HUES64 (cell line): Measurements from ENCODE around the gene STARD4.

Experiments used
- H3K27ac ChIP-seq: 2 replicates; pipeline ENCODE4 v1.7.0; 2013; ENCODE audit warnings: low read depth, low read length, inconsistent platforms
- H3K27me3 ChIP-seq: 2 replicates; pipeline ENCODE4 v1.6.1; 2013; ENCODE audit warnings: mild to moderate bottlenecking, low read length; ENCODE audit not compliant: insufficient read depth
- H3K36me3 ChIP-seq: 2 replicates; pipeline ENCODE4 v1.6.1; 2013; ENCODE audit warnings: mild to moderate bottlenecking, low read length; ENCODE audit not compliant: insufficient read depth
- H3K4me1 ChIP-seq: 2 replicates; pipeline ENCODE4 v1.6.1; 2013; ENCODE audit warnings: mild to moderate bottlenecking, low read length, moderate library complexity; ENCODE audit not compliant: insufficient read depth
- H3K4me3 ChIP-seq: 2 replicates; pipeline ENCODE4 v1.5.1; 2013; ENCODE audit warnings: mild to moderate bottlenecking, low read length, moderate library complexity
- H3K9ac ChIP-seq: 2 replicates; pipeline ENCODE4 v1.6.1; 2013; ENCODE audit warnings: mild to moderate bottlenecking, low read depth, low read length
- H3K9me3 ChIP-seq: 2 replicates; pipeline ENCODE4 v1.6.1; 2013; ENCODE audit warnings: low read depth, low read length; ENCODE audit not compliant: insufficient read depth
- WGBS: fragments of 150-250, 120-280 bp; methylation state at CpG from one replicate; pipeline ENCODE4 v1.1.7; 2013; ENCODE audit warnings: missing lambda C conversion rate; 5-methylcytosine and 5-hydroxymethylcytosine counted together

The STARD4 gene

DNA sequence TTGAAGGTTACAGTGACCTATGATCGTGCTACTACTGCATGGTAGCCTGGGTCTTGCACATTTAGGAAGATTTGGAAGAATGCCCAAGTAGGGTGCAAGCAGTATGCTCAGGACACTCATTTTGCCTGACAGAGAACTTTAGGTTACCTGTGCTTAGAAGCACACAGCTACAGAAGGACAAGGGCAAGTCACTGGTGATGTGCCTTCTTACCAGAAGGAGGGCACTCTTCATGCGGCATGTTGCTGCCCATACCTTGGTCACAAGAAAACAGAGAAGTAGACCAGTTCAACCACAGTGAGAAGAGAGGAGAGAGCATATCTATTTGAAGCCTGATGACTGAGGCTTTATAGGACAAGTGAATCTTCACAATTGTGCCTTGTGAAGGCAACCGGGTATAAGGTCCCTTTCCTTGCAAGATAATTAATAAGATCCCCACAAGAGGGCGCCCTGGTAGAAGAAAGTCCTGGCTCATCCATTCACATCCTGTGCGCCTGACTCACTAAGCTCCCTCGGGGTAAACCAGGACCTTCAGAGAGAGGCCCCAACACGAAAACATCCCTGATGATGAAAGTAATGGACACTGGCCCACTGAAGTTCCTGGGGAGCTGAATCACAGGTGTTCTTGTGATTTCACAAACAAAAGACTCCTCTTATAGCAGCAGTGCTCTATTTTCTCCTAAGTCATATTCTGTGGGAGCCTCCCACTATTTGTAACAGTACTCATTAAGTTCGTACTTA, 38.1 kb upstream of the STARD4 start:
- no peaks in the 10 kb centered on the region for H3K27me3 ChIP-seq
- no peaks in the 10 kb centered on the region for H3K36me3 ChIP-seq
- 41% methylated on average over 8 of the region's 8 CpGs for WGBS
- no peak overlapping the region for H3K27ac ChIP-seq
- H3K9ac ChIP-seq, result no peak overlapping the region
- no peak overlapping the region for H3K4me3 ChIP-seq
- no peaks in the 10 kb centered on the region for H3K9me3 ChIP-seq
- peaks cover 32% of the 10 kb centered on the region for H3K4me1 ChIP-seq

DNA sequence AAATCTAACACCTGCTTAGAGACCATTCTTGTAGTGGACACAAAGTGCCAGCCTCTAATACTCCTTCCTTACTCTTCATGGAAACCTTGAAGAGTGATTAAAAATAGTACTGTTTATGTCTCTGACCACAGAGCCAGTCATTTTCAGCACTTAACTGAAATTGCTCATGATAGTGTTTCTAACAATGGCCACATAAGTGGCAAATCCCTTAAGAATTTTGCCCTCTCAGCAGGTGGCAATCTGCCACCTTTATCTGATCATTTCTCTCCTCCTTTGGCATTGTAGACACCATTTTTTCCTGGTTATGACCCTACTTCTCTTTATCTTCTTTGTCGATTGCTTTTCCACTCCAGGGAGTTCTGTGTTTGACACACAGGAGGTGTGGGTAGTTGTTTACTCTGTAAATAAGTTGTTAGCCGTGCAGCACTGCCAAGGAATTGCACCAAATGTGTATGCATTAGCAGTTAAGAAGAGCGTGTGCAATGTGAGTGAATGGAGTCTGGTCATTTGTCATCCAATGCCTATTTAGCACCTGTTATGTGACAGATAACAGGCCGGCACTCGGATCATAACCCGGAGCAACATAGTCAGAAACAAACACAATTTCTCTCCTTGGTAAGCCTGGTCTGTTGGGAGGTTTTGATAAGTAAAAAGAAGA, 36.8 kb upstream of the STARD4 start:
- H3K4me1 ChIP-seq, result peaks cover 32% of the 10 kb centered on the region
- H3K27me3 ChIP-seq, result no peaks in the 10 kb centered on the region
- H3K36me3 ChIP-seq, result no peaks in the 10 kb centered on the region
- H3K27ac ChIP-seq, result no peak overlapping the region
- no peaks in the 10 kb centered on the region for H3K9me3 ChIP-seq
- 86% methylated on average over 3 of the region's 6 CpGs for WGBS
- H3K4me3 ChIP-seq, result no peak overlapping the region
- no peak overlapping the region for H3K9ac ChIP-seq

DNA sequence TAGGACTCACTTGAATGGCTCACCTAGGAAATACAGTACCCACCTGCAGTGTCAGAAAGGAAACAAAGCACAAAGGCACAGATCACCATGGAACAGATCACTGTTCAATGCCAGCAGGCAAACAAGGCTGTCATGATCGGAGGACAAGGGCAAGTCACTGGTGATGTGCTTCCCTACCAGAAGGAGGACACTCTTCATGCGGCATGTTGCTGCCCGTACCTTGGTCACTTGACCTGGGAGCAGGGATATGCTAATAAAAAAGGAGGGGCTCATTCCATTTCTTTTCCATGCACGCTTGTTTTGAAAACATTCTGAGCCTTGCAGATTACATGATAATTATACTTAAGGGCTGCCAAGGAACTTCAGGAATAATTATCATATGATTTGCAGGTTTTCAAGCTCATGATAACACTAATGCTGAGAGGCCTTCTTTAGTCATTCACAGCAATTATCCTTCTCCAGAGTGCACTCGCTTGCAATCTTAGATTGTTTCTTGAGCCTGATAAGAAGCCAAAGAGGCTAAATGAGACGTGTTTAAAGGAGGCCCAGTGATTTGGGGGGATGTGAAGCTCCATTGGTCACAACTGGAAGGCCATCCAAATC, 36.1 kb upstream of the STARD4 start:
- H3K4me3 ChIP-seq, result no peak overlapping the region
- WGBS, result 83% methylated on average over 6 of the region's 6 CpGs
- no peaks in the 10 kb centered on the region for H3K36me3 ChIP-seq
- peaks cover 32% of the 10 kb centered on the region for H3K4me1 ChIP-seq
- H3K9ac ChIP-seq, result no peak overlapping the region
- H3K9me3 ChIP-seq, result no peaks in the 10 kb centered on the region
- H3K27ac ChIP-seq, result no peak overlapping the region
- no peaks in the 10 kb centered on the region for H3K27me3 ChIP-seq

DNA sequence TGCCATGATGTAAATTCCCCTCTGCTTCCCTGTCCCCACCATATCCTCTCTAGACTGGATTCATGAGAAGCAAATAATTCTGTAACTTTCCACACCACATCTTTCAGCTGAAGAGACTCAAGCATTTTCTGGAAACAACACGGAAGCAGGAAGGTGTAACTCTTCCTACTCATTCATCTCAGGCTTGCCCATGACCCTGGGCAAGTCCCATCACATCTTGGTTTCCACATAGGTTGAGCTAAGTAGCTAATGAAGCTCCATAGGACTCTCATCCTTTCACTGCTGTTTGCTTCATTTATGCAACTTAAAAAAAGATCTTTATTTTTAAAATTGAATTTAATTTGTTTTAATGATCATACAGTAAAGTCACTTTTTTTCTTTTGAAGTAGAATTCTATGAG, 32.7 kb upstream of the STARD4 start:
- WGBS, result 82% methylated on average over 1 of the region's 1 CpG
- H3K4me3 ChIP-seq, result no peak overlapping the region
- no peaks in the 10 kb centered on the region for H3K27me3 ChIP-seq
- H3K36me3 ChIP-seq, result no peaks in the 10 kb centered on the region
- no peak overlapping the region for H3K27ac ChIP-seq
- no peak overlapping the region for H3K9ac ChIP-seq
- no peaks in the 10 kb centered on the region for H3K9me3 ChIP-seq
- H3K4me1 ChIP-seq, result 0 out of 2 replicates have a peak, but pooled peaks cover 3% of the 10 kb centered on the region

DNA sequence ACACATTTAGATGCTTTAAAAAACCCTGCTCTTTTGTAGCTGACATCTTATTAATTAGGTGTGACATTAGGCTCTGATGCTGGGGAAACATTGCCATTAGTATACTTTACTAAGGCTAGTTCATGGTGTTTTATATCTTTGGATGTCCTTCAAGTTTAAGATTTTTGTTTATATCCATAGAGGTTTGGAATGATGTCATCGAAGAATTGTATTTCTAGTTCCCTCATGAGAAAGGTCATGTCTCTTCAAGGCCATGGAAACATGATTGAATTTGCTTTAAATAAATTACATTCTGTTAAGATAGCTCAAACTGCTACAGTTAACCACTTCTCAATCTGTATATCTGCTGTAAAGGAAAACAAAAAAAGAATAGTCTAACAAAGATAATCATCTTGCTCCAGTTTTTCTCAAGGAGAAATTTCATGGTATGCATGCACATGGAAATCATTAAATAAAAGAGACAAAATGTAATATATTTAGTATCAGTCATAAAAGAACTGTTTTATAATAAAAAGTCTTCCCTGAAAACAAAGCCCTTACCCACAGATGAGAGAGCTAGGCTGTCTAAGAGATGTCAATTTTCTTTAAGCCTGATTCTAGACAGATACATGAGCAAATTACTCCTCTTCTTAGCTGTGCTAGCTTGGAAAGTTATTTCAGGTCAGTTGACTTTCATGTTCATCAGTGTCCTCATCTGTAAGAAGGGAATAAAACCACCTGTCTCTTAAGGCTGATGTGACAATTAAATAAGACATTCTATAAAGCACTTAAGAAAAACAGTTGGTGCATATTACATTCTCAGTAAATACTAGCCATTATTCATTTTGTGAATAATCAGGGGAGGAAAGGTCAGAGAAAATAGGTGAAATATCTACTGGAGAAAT, 25.0 kb upstream of the STARD4 start:
- Histone ChIP-seq H3K27me3 (no peaks in the 10 kb centered on the region), H3K4me3 (no peak overlapping the region), H3K36me3 (no peaks in the 10 kb centered on the region), H3K9me3 (no peaks in the 10 kb centered on the region), H3K9ac (no peak overlapping the region), H3K27ac (no peak overlapping the region), H3K4me1 (no peaks in the 10 kb centered on the region)
- WGBS, result 94% methylated on average over 1 of the region's 1 CpG

DNA sequence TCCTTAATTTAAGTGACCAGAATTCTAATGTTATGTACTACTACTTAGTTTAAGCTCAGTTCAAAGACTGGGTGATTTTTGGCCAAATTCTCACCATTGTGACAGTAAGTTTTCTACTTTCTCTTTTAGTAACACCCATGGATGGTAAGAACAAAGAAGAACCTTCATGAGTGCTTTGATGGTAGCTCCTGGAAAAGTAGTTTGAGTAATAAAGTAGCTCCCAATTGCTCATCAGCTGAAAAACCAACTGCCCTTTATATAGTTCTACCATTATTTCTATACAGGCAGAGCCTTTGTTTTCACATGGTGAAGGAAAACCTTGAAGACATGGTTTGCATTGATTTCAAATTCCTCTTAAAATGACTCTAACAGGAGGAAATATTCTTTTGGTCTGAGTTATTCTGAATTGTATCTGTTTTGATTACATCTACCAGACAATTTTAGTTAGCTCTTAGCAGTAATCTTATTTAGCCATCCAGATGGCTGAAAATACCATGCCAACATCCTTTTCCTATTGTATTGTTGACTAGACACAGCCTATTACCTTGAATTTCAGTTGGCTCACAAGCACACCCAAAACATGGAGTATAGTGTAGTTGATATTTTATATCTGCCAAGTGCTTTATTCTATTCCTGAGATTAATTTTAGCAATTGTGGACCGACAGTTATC, 23.7 kb upstream of the STARD4 start:
- Histone ChIP-seq H3K4me3 (no peak overlapping the region), H3K4me1 (no peaks in the 10 kb centered on the region), H3K27ac (no peak overlapping the region), H3K36me3 (no peaks in the 10 kb centered on the region), H3K9ac (no peak overlapping the region), H3K9me3 (no peaks in the 10 kb centered on the region), H3K27me3 (no peaks in the 10 kb centered on the region)
- WGBS, result 93% methylated on average over 1 of the region's 1 CpG

DNA sequence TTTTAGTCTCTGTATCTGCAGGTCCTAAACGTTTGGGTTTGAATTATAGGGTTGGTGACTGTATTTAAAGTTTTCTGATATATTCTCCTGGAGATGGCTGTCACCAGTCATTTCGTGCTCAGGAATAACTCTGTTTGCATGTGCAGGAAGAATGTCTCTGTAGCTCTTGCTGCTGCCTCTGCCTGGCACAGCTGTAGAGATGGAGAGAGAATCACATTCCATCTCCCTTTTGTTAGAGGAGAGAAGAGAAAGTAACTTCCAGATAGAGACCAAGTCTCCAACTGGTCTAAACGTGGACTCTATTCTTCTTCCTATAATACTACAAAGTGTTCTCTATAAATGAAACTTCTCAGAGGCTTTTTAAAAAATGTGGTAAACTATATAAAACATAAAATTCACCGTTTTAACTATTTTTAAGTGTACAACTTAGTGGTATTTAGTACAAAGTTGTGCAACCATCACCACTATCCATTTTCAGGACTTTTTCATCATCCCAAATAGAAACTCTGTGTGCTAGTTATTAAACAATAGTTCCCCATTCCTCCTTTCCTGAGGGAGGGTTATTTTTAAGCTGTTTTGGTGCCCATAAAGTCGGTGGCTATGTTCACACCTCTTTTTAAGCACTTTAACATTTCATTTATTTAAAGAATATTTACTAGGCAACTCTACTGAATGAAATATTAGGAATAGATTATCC, 20.7 kb upstream of the STARD4 start:
- Histone ChIP-seq H3K27me3 (no peaks in the 10 kb centered on the region), H3K27ac (no peak overlapping the region), H3K36me3 (no peaks in the 10 kb centered on the region), H3K4me1 (no peaks in the 10 kb centered on the region), H3K9me3 (no peaks in the 10 kb centered on the region), H3K9ac (no peak overlapping the region), H3K4me3 (no peak overlapping the region)
- 88% methylated on average over 2 of the region's 5 CpGs for WGBS

DNA sequence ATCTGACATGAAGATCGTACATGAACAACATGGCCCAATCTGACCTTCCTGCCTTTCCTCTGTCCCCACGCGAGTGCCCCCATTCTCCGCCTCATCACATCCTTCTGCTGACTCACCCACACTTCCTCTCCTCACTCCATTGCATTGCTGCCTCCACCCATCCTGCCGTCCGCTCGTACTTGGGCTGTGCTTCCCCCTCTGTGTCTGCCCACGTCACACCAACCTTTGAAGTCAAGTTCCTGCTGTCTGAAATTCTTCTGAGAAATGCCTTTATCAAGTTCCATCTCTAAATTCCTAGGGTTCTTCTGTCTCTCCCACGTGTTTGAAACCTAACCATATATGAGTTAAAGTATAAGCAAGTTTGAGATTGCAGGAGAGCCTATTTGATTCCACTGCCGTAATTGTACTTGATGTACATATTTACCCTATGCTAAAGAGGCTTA, 18.0 kb upstream of the STARD4 start:
- H3K9ac ChIP-seq, result no peak overlapping the region
- H3K4me3 ChIP-seq, result no peak overlapping the region
- 82% methylated on average over 9 of the region's 10 CpGs for WGBS
- H3K27me3 ChIP-seq, result no peaks in the 10 kb centered on the region
- H3K36me3 ChIP-seq, result no peaks in the 10 kb centered on the region
- no peaks in the 10 kb centered on the region for H3K4me1 ChIP-seq
- no peak overlapping the region for H3K27ac ChIP-seq
- H3K9me3 ChIP-seq, result no peaks in the 10 kb centered on the region

DNA sequence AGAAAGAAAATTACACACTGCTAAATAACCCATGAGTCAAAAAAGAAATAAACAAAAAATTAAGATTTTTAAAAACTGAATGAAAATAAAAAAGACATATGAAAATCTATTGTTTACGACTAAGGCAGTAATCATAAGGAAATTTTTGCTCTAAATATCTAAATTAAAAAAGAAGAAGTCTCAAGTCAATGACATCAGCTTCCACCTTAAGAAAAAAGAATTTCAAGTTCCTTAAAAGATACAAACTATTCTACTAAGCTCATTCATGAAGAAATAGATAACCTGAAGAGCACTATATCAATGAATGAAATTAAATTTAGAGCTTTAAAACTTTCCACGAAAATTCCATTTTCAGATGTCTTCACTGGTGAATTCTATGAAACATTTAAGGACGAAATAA, 15.7 kb upstream of the STARD4 start:
- Histone ChIP-seq H3K36me3 (no peaks in the 10 kb centered on the region), H3K27ac (no peak overlapping the region), H3K9me3 (no peaks in the 10 kb centered on the region), H3K27me3 (no peaks in the 10 kb centered on the region), H3K4me1 (no peaks in the 10 kb centered on the region), H3K4me3 (no peak overlapping the region), H3K9ac (no peak overlapping the region)
- WGBS, result 94% methylated on average over 2 of the region's 3 CpGs

DNA sequence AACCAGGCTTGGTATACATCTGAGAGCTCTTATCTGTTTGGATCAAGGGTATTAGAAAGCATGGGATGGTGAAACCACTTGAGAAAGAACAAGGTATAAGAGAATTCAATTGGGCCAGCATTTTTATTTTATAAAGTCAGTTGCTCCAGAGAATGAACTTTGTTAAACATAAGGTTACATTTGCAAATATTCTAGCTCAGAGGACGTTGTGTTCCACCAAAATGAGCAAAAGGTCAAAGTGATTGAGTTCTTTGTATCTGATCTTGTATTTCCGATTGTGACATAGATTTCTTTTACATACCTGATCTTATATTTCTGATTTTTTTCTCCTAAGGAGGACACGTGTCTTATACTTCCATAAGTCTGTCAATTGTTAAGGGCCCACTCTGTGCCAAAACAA, 8.6 kb upstream of the STARD4 start:
- Histone ChIP-seq H3K4me1 (no peaks in the 10 kb centered on the region), H3K9me3 (no peaks in the 10 kb centered on the region), H3K27ac (no peak overlapping the region), H3K4me3 (no peak overlapping the region), H3K9ac (no peak overlapping the region), H3K27me3 (no peaks in the 10 kb centered on the region), H3K36me3 (no peaks in the 10 kb centered on the region)
- WGBS, result 99% methylated on average over 3 of the region's 3 CpGs
